Memory B cell (primary cell): ENCODE measurements around the gene ZNF526.

Source experiments
- ATAC-seq: fragments of 150-1000 bp; cut with Tn5 transposase; 2 replicates; pipeline ENCODE4 v1.10.0; 2021; ENCODE audit warnings: low read depth, mild to moderate bottlenecking, moderate library complexity
- DNase-seq, 2 donors: peaks; one replicate each; pipeline ENCODE4 v3.0.0; 2022; ENCODE audit warnings: low spot score in 2 of 2
- H3K27ac Mint-ChIP-seq: one replicate; pipeline ENCODE4 v1.8.0; 2022; ENCODE audit warnings: mild to moderate bottlenecking, moderate library complexity, mixed read lengths
- H3K27me3 Mint-ChIP-seq: one replicate; pipeline ENCODE4 v1.8.0; 2022; ENCODE audit warnings: mixed read lengths
- H3K36me3 Mint-ChIP-seq: one replicate; pipeline ENCODE4 v1.8.0; 2022; ENCODE audit warnings: mild to moderate bottlenecking, mixed read lengths
- H3K4me1 Mint-ChIP-seq: one replicate; pipeline ENCODE4 v1.8.0; 2022; ENCODE audit warnings: mixed read lengths
- H3K4me3 Mint-ChIP-seq: one replicate; pipeline ENCODE4 v1.8.0; 2022; ENCODE audit warnings: mild to moderate bottlenecking, moderate library complexity, mixed read lengths
- H3K9me3 Mint-ChIP-seq: one replicate; pipeline ENCODE4 v1.8.0; 2022; ENCODE audit warnings: mixed read lengths

ZNF526 gene

GRCh38 chr19:42225718-42226292, 5.7 kb downstream of the ZNF526 start:
- Mint-ChIP-seq H3K4me1 (peaks cover 16% of the 10 kb centered on the region), H3K4me3 (no peak overlapping the region), H3K36me3 (peaks cover 13% of the 10 kb centered on the region), H3K9me3 (no peaks in the 10 kb centered on the region), H3K27me3 (no peaks in the 10 kb centered on the region), H3K27ac (no peak overlapping the region)
- DNase-seq = no peak
- no peak for ATAC-seq

DNA sequence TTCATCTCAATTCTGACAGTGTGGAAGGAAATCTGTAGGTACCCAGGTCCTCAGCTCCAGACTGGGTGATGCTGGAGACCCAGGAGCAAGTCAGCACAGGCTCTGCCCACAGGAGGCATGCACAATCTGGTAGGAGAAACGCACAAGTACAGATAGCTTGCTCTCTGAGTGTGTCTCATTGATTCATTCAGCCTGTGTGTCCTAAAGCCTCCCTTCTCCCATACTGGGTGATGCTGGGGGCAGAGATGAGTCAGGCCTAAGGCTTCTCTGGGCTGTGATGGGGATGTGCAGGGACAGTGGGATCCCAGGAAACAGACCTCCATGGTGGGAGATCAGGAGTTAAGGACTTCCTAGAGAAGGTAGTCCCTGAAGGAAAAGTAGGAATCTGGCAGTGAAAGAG, 6.8 kb downstream of the ZNF526 start:
- DNase-seq = no peak
- Mint-ChIP-seq H3K9me3 (no peaks in the 10 kb centered on the region), H3K4me3 (no peak overlapping the region), H3K36me3 (peaks cover 14% of the 10 kb centered on the region), H3K4me1 (peaks cover 13% of the 10 kb centered on the region), H3K27ac (peak overlapping the region; percentile 9), H3K27me3 (no peaks in the 10 kb centered on the region)
- ATAC-seq = no peak

- H3K27ac Mint-ChIP-seq = no peak overlapping the region
- H3K9me3 Mint-ChIP-seq = no peaks in the 10 kb centered on the region
- ATAC-seq (no peak), DNase-seq (no peak)
- peaks cover 16% of the 10 kb centered on the region for H3K36me3 Mint-ChIP-seq
- no peak overlapping the region for H3K4me3 Mint-ChIP-seq
- H3K27me3 Mint-ChIP-seq = no peaks in the 10 kb centered on the region
- H3K4me1 Mint-ChIP-seq = peaks cover 5% of the 10 kb centered on the region
Measured at GRCh38 chr19:42228641-42229040, 8.5 kb downstream of the ZNF526 start.

DNA sequence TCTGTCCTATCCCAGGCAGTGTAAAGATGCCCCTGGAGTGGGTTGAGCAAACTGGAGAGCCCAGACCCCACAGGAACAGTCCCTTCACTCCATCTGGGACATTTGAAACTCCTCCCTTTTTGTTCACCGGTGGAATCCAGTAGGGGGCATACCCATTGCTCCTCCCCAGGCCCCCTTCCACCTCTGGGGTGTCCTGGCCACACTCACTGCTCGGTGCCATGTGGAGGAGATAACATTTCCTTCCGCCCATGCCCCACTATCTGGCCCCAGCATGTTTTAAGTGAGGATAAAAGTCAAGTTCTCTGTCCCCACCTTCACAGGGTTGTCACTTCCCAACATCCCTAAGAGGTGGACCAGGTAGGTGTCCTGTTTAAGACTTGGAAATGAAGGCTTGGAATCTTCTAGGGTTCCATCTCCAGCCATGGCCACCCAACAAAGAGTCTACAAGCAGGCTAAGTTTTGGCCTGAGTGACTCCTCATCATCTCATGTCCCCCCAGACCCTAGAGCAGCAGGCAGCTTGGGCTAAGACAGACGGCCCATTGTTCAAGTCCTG, 9.3 kb downstream of the ZNF526 start:
- no peak for ATAC-seq
- Mint-ChIP-seq H3K27me3 (no peaks in the 10 kb centered on the region), H3K27ac (peak overlapping the region; percentile 76), H3K4me3 (no peak overlapping the region), H3K36me3 (peaks cover 20% of the 10 kb centered on the region), H3K9me3 (no peaks in the 10 kb centered on the region), H3K4me1 (peaks cover 8% of the 10 kb centered on the region)
- no peak for DNase-seq

DNA sequence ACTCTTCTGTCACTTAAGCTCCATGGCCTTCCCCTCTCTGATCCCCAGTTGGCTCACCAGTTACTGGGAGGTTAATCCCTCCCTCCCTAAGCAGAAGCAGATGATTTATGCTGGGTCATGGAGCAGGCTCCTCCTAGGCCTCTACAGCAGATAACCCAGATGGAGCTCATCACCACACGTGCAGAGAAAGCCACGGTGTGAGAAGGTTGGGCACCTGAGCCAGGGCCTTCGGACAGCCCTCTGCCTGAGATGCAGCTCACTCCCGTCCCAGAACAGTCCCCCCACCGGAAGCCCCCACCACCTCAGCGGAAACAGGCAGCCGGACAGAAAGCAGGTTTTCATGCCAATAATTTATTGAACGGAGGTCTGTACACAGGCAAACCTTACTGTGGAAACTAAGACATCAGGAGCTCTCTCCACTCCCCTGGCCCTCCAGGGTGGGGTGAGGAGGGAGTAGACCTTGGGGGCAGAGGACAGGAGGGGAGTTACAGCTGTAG, 9.8 kb downstream of the ZNF526 start:
- peaks cover 7% of the 10 kb centered on the region for H3K4me1 Mint-ChIP-seq
- DNase-seq (no peak), ATAC-seq (no peak)
- H3K9me3 Mint-ChIP-seq = no peaks in the 10 kb centered on the region
- peak overlapping the region; percentile 76 for H3K27ac Mint-ChIP-seq
- no peak overlapping the region for H3K4me3 Mint-ChIP-seq
- H3K27me3 Mint-ChIP-seq = no peaks in the 10 kb centered on the region
- peaks cover 18% of the 10 kb centered on the region for H3K36me3 Mint-ChIP-seq

GRCh38 chr19:42230571-42230970, 10.5 kb downstream of the ZNF526 start:
- Mint-ChIP-seq H3K4me3 (no peak overlapping the region), H3K27me3 (no peaks in the 10 kb centered on the region), H3K36me3 (peaks cover 21% of the 10 kb centered on the region), H3K4me1 (peaks cover 6% of the 10 kb centered on the region), H3K9me3 (no peaks in the 10 kb centered on the region), H3K27ac (no peak overlapping the region)
- no peak for DNase-seq
- ATAC-seq = no peak

GRCh38 chr19:42232435-42232834, 12.3 kb downstream of the ZNF526 start:
- H3K27ac Mint-ChIP-seq = no peak overlapping the region
- no peaks in the 10 kb centered on the region for H3K9me3 Mint-ChIP-seq
- peaks cover 8% of the 10 kb centered on the region for H3K4me1 Mint-ChIP-seq
- H3K36me3 Mint-ChIP-seq = peaks cover 17% of the 10 kb centered on the region
- H3K4me3 Mint-ChIP-seq = no peak overlapping the region
- no peak for ATAC-seq
- H3K27me3 Mint-ChIP-seq = no peaks in the 10 kb centered on the region
- no peak for DNase-seq

- Mint-ChIP-seq H3K36me3 (peaks cover 17% of the 10 kb centered on the region), H3K4me1 (peaks cover 8% of the 10 kb centered on the region), H3K27ac (no peak overlapping the region), H3K27me3 (no peaks in the 10 kb centered on the region), H3K4me3 (no peak overlapping the region), H3K9me3 (no peaks in the 10 kb centered on the region)
- DNase-seq (no peak), ATAC-seq (no peak)
Measured at GRCh38 chr19:42233106-42233505, 13.0 kb downstream of the ZNF526 start.

DNA sequence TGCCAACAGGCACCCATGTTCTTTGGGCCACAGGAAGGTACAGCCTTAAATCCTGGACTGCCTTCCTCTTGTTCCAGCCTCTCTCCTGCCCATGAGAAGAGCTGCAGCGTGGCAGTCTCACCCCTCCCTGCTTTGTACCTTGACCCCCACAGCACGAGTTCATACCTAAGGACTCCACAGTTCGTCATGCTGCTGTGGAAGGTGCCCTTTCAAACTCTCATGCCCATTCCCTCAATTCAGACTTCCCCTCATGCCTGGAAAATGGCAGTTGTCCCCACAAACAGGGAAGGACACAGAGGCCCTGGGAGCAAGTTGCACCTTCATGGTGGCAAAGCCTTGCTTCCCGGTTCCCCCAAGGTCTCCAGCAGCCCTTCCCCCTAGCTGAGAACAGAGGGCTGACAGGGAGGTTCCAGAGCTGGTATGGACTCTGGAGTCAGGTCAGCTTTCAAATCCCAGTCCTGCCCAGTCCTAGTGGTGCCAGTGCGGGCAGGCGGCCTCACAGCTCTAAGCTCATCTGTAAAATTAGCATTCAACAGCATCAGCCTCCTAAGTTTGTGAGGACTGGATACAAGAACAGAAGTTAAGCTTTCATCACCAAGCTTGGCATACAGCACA, 13.7 kb downstream of the ZNF526 start:
- peaks cover 6% of the 10 kb centered on the region for H3K4me1 Mint-ChIP-seq
- DNase-seq (no peak), ATAC-seq (no peak)
- H3K27ac Mint-ChIP-seq = peak overlapping the region; percentile 55
- H3K9me3 Mint-ChIP-seq = no peaks in the 10 kb centered on the region
- no peak overlapping the region for H3K4me3 Mint-ChIP-seq
- H3K27me3 Mint-ChIP-seq = no peaks in the 10 kb centered on the region
- peaks cover 17% of the 10 kb centered on the region for H3K36me3 Mint-ChIP-seq

DNA sequence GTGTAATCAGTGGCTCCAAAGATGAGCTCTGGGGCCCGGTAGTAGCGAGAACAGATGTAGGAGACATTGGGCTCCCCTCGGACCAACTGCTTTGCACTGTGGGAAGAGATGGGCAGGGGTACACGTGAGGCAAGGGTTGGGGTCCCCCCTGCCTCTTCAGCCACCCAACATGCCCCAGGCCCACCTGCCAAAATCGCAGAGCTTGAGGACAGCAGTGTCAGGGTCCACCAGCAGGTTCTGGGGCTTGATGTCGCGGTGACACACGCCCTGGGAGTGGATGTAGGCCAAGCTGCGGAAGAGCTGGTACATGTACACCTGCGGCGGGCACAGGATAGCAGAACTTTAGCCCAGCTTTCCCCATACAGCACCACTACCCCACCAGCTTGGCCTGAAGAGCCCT, 14.3 kb downstream of the ZNF526 start:
- H3K27ac Mint-ChIP-seq = no peak overlapping the region
- H3K27me3 Mint-ChIP-seq = no peaks in the 10 kb centered on the region
- H3K36me3 Mint-ChIP-seq = peaks cover 19% of the 10 kb centered on the region
- H3K9me3 Mint-ChIP-seq = no peaks in the 10 kb centered on the region
- DNase-seq = no peak
- H3K4me3 Mint-ChIP-seq = no peak overlapping the region
- H3K4me1 Mint-ChIP-seq = peaks cover 9% of the 10 kb centered on the region
- no peak for ATAC-seq

DNA sequence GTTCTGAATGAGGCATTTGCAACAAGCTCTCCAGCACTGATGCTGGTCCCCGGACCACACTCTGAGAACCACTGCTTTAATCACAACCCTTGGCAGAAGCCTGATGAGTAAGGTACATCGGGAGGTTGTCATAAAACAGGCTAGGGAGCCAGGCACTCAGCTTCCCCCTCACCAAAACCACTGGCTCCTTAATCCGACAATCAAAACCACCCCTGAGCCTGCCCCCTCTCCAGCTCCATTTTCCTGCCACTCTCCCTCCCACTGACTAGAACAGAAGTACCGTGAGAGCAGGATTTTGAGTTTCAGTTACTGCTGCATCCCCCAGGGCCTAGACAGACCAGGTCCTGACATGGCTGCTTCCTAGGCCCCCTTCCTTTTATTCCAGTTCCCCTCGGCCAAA, 15.1 kb downstream of the ZNF526 start:
- DNase-seq = no peak
- Mint-ChIP-seq H3K27me3 (no peaks in the 10 kb centered on the region), H3K4me1 (peaks cover 15% of the 10 kb centered on the region), H3K27ac (peak overlapping the region; percentile 53), H3K36me3 (peaks cover 19% of the 10 kb centered on the region), H3K4me3 (no peak overlapping the region), H3K9me3 (no peaks in the 10 kb centered on the region)
- no peak for ATAC-seq

GRCh38 chr19:42239544-42240220, 19.6 kb downstream of the ZNF526 start:
- peaks cover 19% of the 10 kb centered on the region for H3K4me1 Mint-ChIP-seq
- no peak overlapping the region for H3K4me3 Mint-ChIP-seq
- H3K27ac Mint-ChIP-seq = no peak overlapping the region

GRCh38 chr19:42241279-42241678, 21.2 kb downstream of the ZNF526 start:
- Mint-ChIP-seq H3K27me3 (no peaks in the 10 kb centered on the region), H3K4me1 (peaks cover 23% of the 10 kb centered on the region), H3K27ac (peak overlapping the region; percentile 69), H3K9me3 (no peaks in the 10 kb centered on the region), H3K36me3 (peaks cover 5% of the 10 kb centered on the region), H3K4me3 (peak overlapping the region; percentile 84)
- DNase-seq (no peak), ATAC-seq (no peak)

More at GRCh38 chr19:42239544-42240220, 19.6 kb downstream of the ZNF526 start:
- DNase-seq (no peak), ATAC-seq (no peak)
- H3K27me3 Mint-ChIP-seq = no peaks in the 10 kb centered on the region
- no peaks in the 10 kb centered on the region for H3K9me3 Mint-ChIP-seq
- peaks cover 12% of the 10 kb centered on the region for H3K36me3 Mint-ChIP-seq

GRCh38 chr19:42242069-42242511, 22.0 kb downstream of the ZNF526 start:
- no peaks in the 10 kb centered on the region for H3K27me3 Mint-ChIP-seq
- no peak for DNase-seq

More at GRCh38 chr19:42242069-42242511, 22.0 kb downstream of the ZNF526 start:
- Mint-ChIP-seq H3K4me3 (peak overlapping the region; percentile 86), H3K4me1 (peaks cover 27% of the 10 kb centered on the region), H3K9me3 (no peaks in the 10 kb centered on the region), H3K36me3 (peaks cover 2% of the 10 kb centered on the region), H3K27ac (peak overlapping the region; percentile 75)
- ATAC-seq = peak; percentile 0
